Activated CD4-positive, alpha-beta T cell treated with anti-CD3 and anti-CD28 coated beads for 24 hours (primary cell): ENCODE measurements around the gene GPAM.

Source experiments
- DNase-seq, 2 donors: peaks; one replicate each; pipeline ENCODE4 v3.0.0-alpha.2; 2020; ENCODE audit warnings: low read depth in 2 of 2

The GPAM gene

DNA sequence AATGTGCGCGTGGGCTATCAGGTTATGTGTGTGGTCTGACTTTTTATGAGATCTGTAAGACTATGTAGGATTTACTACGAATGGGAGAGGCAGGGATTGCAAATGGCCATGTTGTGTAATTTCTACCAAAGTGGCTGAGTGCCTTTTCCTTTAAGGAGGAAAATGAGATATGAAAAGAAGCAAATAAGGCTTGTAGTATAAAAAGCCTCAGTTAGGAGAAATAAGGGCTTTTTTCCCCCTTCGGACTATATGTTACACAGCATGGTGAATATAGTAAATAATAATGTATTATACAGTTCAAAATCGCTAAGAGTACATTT is 447 bp upstream of the GPAM start:
- no peak for DNase-seq

DNA sequence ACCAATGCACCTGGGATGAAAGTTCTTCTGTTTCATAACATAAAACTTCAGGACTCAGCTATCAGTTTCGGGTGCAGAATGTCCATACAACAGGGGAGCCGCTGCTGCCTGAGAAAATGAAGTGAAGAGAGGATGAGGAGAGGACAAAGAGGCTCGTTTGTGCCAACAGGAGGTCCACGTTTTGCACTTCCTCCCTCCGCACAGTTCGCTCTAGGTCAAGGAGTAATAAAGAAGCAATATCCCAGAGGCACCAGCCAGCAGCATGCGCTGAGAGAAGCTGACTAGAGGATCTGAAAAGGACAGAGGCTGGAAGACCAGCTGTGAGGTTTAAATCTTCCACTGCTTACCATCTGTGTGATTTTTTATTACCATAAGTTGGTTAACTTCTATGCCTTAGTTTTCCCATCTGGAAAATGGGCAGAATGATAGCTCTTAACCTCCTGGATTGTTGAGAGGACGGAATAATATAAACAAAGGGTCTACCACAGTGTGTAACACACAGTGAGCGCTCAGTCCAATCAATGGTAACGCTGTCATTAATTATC is 709 bp downstream of the GPAM start:
- no peak for DNase-seq

DNA sequence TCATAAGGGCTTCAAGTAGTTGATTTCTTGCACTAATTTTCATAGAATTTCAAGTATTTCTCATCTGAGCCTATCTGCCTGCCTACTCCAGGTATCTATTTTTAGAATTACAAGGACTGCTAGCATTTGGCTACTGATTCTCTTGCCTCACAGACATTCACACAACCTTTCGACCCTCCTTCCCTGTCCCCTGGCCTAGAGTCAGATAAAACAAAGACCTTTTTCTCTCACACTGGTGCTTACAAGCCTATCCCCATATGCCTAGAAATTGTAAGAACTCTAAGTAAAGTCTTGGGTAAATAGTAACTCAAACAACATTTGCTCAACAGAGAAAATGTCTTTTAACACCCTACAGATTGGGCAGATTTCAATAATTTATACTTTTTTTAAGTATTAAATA is 6.3 kb downstream of the GPAM start:
- no peak for DNase-seq

DNA sequence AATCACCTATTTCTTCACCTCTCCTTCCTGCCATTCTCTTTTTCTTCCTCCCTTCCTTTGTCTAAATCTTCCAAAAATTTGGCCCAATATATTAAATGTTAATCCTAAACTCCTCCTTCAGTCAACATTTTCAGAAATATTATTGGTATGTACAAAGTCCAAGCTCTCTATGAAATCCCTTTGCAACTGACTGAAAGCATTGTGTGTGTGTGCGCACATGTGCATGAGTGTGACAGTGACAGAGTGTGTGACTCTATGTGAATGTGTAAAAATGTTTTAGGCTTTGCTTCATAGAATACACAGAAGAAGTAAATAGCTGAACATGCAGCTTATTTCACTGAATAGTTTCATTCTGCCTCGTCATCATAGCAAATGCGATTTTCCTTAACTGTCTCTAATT is 7.0 kb downstream of the GPAM start:
- no peak for DNase-seq

DNA sequence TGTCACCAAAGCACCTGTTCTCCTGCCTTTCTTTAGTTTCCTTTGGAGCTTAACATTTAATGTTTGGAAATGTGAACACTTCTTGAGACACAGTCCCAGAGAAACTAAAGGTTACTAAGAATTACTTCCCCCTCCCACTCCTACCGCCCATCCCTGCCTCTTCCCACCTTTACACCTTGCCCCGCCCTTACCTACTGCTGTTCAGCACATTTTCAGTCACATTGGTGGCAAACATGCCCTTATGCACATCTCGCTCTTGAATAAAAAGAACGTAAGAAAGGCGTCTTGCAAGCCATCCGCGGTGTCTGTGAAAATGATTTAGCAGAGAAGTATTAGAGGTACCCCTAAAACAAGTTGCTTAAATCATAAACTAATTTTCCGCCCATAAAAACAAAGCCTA is 8.2 kb downstream of the GPAM start:
- DNase-seq = no peak

DNA sequence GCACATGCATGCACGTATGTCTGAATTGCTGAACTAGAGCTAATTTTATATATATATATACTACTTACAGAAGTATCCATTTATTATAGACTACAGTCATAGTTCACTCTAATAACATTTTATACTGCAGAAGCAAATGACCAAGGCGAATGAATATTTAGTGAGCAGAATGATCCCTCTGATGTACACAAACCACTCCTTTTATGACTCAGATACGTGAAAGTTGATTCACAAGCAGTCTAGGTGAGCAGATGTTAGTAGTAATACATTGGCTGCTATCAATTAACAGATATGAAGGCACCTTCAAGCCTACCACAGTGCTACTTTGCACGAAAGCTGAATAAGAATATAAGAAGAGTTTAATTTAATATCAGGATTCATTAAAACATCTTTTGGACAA is 10.4 kb downstream of the GPAM start:
- DNase-seq = no peak

DNA sequence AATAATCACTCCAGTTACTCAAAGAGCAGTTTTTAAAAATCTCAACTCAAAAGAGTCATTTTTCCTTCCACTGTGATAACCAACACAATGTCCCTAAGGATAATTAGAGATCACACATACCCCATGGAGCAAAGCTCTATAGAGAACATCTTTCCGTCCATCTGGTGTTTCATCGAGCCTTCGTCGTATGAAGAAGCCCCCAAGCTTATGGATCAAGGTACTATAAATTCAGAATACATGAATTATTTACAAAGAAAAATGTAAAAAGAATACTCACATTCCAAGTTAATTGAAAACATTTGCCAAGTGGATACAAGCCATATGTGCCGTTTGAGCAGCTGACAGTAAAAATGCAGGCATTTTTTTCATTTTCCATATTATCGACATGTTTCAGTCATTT is 14.8 kb downstream of the GPAM start:
- DNase-seq = no peak

DNA sequence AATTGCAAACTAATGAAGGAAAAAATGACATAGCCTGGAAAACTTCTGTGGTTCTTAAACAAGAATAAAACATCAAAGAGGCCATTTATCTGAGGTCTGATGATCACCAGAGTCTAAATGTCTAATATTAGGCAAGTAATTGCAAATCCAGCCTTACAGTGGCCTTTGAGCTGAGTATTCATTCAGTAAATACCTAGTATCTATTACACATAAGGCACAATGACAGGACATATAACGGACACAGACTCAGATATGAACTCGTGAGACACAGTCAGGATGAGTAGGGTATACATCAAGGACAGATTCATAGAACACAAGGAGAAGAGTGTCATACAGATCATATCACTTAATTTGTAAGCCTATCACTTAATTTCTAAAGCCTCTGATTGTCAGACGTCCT is 16.8 kb downstream of the GPAM start:
- DNase-seq = no peak

DNA sequence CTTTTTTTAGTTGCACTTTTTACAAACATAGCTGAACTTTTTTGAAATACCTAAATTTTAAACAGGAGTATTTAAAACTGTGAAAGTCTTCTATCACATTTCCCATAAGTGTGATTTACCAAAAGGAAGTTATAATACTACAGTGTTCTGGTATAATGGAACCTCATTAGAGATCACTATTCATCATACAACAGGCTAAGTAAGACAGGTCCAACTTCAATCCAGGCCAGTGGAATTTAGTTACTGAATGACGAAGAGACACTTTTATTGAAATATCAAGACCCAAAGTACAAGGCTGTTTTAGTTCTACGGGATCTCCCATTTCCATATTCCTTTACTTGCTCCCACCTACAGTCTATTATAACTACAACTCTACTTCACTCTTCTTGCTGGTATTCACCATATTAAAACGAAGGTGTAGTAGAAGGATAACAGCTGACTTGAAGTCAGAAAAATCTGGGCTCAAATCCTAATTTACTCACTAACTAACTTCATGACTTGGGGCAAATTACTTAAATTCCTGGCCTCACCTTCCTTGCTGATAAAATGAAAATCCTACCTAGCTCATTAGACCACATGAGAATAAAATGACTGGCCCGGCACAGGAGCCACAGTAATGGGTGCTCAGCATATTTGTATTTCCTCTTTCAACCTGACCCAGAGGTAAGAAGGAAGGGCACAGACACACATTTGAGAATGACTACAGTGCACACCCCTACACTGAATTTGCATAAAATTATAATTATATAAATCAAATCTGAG is 21.6 kb downstream of the GPAM start:
- no peak for DNase-seq

DNA sequence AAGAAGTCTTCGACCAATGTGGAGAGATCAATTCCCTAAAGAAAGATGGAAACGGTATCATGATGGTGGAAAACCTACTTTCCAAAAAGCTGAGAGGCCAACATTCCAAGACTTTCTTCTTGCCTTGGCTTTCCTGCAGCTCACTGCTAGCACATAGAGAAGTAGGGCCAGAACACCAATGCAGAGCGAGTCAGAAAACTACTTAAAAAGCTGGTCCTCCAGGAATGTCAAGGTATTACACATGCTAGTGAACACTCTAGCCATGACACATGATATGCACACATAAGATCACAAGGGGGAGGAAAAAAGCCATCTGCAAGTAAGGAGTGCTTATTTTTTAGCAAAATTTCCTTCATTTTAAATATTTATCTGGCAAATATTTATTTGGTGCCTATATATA is 22.7 kb downstream of the GPAM start:
- DNase-seq = no peak

DNA sequence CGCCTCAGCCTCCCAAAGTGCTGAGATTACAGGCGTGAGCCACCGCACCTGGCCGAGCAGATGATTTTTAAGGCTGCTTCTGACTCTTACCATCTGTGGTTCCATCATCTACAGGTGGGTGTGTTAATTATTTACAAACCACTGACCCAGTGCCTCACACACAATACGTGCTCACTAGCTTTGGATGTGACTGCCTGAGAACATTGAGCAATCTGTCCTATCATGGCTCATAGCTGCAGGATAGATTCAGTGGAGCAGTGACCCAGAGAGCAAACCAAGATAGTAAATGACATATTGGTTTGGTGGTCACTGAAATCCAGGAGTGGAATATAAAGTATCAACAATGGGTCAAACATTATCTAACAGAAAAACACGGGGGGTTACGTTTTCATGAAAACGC is 24.1 kb downstream of the GPAM start:
- DNase-seq = no peak

DNA sequence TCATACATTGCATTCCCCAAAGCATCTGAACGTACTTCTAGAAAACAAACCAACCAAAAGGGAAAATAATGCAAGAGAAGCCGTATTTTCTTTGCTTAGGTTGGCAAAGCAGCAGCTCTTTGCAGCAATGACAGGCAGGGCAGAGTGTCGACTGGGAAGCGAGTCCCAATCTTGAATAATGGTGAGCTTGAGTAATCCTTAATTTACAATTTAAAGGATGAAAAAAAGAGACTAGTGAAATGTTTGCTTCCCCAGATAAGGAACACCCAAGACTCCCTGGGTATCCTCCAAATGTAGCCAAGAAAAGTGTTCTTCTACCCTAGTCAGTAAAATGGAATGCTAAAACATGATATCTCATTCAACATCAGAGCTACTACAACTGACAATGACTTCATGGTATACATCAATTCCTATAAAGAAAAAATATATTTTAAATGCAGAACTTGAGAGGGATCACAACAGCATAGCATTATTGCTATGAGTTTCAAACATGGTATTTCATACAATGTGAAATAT is 32.0 kb downstream of the GPAM start:
- no peak for DNase-seq

DNA sequence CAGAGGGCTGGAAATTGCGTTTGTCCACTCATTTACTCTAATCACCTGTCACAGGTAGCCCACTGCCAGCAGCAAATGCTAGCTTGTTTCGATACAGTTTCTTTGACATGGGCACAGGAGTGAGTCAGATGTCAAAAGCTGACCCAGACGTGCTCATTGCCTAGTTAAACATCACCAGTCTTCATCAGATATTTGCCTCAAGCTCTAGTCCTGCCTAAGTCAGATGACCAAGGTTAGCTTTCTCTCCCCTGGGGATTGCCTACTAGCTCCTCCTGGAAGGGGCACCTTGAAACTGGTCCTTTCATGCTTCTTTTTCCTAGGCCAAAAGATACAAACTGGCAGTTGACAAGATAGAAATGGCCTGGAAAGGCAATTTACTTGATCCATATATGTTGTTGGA is 35.2 kb downstream of the GPAM start:
- no peak for DNase-seq

DNA sequence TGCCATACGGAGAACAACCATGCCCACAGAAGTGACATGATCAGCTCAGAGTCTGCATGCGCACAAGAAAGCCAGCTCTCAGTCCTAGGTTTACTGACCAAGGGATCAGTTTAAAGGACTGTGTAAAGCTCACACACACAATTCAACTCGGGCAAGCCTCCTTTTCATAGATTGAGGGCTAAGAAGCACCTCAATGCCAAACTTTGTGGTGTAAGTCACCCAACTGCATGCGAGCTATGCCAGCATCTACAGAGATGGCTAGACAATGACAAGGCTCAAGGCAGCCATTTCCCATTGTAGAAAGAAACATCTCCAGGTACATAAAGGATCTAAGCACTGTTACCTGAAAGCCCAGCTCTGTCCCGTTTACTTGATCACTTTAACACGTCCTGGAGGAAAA is 36.8 kb downstream of the GPAM start:
- DNase-seq = no peak

DNA sequence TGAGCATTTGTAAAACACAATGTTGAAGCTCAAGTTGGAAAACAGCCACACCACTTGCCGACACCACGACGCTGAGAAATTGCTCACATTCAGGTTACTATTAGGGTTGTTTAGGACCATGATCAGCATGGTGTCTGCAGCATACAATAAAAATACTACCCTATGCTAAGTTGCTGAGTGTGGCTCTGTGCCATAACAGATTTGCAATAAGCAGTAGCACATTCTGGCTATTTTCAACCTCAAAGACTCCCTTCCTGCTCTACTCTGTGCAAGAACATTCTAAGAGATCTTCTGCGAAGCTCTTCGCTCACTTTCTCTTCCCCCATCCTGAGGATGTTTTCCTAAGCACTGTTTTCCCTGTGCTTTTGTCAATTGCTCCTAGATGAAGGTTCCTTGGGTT is 38.3 kb downstream of the GPAM start:
- no peak for DNase-seq

DNA sequence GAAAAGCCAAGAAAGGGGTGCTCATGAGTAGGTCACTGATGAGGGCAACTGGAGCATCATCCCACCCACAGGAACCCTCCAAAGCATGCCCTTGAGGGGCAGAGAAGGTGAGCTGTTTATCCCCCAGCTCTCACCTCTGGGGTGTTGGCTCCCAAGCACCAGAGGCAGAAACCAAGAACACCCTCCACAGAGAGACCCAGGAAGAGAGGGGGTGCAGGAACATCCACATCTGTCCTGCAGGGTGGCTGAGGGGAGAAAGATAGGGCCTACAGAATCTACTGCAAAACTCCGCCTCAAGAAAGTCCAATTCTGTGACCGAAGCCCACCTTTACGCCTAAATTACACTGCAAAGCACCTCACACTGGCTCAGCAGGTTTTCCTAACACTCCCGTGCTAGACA is 40.1 kb downstream of the GPAM start:
- DNase-seq = no peak

DNA sequence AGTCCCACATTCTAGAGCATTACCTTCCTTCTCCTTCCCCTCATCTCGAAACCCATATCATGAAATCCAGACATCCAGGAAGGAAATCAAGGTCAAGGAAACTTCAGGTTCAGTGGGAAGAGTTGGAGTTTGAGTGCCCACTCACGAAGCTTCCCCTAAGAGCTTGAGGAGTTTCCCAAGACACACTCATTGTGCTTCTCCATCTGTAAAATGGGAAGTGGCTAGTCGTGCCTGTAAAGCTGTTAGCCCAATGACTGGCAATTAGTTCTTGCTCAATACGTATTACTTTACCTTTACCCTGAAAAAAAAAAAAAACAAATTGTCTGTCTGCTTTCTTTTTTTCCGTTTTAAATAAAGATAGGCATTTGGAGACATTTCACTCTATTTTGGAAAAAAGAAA is 42.3 kb downstream of the GPAM start:
- no peak for DNase-seq

DNA sequence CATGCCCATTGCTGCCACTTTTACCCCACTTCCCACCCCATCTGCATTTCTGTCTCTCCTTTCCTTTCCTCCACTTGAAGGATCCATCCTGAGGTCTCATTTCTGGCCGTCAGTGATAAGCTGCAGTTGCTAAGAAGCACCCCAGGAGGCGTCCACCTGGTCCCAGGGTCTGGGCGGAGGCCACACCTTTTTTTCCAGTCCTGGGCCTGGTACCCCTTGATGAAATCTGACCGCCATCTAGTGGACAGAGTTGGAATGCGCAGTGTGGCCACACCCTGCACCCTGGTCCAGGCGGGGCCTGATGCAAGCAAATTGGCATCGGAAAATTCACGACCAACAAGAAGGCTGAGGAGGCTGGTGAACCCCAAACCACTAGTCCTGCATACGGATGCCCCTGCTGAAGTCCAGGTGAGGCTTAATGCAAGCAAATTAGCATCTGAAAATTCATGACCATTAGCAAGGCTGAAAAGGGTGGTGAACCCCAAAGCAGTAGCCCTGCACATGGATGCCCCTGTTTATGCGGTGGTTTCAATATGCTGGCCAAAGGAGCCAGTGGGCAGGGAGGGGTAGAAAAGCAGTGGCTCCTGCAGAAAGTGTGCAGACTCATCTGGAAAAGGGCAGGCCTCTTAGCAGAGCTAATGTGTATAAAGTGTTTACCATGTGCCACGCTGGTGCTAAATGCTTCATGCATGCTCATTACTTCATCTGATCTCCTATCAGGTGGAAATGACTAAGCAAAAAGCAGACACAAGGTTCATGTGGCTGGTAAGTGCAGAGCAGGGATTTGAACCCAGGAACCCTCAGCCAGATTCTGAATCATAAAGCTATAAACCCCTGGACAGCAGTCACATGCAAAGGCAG is 43.2 kb downstream of the GPAM start:
- peak; percentile 61 to 67 for DNase-seq

DNA sequence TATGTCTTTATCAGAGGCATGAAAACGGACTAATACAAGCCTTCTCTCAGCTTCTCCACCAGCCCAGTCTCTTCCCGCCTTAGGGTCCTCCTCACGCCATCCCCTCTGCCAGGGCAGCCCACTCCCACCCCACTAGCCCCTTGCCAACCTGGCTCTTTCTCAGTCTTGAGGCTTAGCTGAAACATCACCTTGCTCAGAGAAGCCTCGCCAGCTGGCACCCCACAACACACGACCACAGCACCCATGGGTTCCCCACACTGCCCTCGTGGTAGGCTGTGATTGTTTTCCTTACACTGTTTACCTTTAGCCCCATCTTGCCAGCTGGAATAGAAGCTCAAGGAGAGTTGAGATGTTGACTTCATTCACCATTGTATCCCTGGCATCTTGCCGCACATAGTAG is 44.4 kb downstream of the GPAM start:
- no peak for DNase-seq

DNA sequence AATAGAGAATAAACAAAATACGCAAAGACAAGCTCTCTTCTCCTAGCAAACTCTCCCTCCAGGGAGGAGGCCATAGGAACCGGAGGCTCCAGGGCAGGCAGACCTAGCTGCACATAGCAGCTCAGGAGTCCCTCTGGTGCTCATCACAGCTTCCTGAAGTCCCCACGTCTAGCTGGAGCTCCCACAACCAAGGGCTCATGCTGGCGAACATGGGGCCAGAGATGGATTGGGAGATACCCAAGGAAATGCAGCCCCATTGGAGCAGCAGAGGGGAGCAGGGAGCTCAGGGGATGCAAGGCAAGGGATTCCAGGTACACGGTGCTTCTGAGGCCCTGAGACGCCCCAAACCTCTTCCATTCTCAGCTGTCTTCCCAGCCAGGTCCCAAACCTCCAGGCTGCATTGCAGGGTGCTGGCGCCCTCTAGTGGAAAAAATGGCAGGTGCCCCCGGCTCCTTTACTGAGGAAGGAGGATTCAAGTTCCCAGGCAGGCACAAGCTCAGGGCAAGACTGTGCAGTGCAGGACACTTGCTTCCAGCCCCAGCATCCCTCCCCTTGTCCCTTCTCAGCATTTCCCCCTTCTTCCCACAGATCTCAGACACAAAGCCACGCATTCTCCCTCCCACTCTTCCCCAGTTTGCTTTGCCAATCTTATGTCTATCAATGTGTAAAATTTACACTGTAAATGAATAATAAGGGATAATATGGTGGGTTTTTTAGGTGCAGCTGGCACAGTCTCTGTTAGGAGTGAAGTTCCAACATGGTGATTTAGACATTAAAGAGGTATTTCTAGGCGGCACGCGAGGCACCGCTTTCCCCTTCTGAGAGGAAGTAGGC is 46.2 kb downstream of the GPAM start:
- DNase-seq = peak; percentile 56 to 63

DNA sequence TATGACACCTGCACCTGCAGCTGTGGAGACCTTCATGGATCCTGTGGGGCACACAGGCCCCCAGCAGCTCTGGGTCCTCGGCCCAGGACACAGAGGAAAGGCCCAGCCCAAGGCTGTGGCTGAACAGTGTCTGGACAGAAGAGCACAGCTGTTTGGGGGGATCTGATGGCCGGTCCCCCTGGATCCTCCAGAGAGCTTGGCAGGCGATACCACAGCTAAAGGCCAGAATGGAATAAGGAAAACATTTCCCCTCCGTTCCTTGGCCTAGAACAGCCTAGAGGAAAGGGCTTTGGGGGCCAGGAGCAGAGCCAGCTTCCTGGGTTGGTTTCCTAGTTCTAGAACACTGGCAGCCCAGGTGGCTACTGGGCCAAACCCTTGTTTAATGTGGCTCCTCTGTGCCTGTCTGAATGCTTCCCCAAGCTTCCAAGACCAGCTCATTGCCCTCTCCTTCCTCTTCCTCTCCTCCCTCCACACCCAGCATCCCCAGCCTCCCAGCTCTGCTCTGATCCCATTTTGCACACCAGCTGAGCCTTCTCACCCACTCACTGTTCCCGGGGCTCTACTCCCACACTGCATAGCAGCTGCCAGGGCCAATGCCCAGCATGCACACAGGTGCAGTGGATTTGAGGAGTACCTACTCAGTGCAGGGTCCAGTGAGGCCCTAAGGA is 46.9 kb downstream of the GPAM start:
- no peak for DNase-seq

DNA sequence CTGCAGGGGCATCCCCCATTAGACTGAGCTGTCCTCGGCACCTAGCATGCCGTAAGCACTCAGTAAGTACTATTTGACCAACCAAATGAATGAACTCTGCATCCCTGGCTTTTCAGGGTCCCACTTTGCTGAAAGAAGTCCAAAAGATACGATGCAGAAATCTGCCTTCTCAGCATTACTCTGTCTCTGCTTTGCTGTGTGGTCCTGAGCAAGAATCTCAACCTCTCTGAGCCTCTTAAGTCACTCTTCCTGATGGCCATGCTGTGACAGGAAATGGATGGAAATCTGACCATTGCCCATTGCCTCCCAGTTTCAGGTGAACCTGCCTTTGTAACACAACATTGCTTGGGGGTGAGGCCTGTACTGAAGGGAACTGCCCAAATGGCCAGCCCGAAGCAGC is 48.0 kb downstream of the GPAM start:
- DNase-seq = no peak
